HG03575 (cell line): ENCODE data around the gene TTLL13.
"Not testable (repeated sequence)": the region's sequence is repeated elsewhere in the genome, so short reads cannot be mapped to it uniquely, and the experiment has no call there.

ENCODE experiments used
- ATAC-seq: cut with Tn5 transposase; IDR thresholded peaks from one replicate; pipeline ENCODE4 v1.9.1; 2021; ENCODE audit not compliant: unreplicated experiment, insufficient number of reproducible peaks, low FRiP score; ENCODE audit errors: extremely low read depth

TTLL13 gene

DNA sequence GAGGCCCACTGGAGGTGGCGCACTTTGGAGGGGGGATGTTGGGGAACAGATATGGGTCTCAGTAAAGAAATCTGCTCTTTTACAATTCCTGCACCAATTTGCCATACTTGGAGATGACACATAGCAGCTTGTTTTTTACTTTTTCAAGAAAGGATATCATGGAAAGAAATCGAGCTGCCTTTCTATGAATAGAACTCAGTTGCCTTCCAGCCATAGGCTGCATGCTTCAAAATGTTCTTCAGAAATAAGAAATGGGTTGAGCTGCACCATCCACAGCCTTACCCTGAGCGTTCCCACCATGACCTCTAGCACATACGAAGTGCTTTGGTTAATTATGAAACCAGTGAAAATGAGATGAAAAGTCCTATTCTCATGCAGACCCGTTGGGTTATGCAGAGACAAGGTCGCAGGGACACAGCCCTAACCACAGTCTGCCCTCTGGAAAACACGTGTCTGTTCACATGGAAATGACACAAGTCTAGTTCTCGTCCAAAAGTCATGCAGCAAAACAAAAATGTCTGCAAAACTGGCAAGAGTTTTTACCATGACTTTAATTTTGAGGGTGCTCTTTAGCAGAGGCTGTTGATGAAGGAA, 52.4 kb downstream of the TTLL13 start:
- ATAC-seq = no peak

DNA sequence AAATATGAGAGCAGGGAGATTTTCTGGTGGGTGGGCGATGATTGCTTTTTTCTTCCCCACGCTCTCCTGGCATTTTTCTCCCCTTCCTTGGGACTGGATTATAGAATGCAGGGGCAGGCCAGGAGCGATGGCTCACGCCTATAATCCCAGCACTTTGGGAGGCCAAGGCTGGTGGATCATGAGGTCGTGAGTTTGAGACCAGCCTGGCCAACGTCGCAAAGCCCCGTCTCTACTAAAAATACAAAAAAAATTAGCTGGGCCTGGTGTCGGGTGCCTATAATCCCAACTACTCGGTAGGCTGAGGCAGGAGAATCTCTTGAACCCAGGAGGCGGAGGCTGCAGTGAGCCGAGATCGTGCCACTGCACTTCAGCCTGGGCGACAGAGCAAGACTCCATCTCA, 56.0 kb downstream of the TTLL13 start:
- not testable (repeated sequence) for ATAC-seq

- ATAC-seq = no peak
These were observed 56.6 kb downstream of the TTLL13 start for GRCh38 chr15:90305932-90306331.

DNA sequence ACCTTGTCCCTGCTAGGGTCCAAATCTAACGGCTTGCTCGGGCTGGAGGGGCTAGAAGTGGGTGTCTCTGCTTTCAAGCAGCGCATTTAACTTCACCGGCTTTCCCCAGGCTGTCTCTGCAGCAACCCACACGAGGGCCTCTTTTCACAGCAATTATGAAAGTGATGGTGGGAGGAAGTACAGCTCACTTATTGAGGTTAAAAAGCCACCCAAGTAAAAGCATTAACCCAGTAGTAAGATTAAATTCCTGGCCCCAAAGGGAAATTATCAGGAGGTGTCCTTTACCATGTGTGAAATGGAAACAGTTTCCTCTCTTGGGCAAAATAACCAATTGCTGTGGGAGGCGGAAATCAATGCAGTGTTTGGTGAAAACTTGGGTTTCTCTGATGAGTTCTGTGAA, 57.2 kb downstream of the TTLL13 start:
- ATAC-seq = no peak

DNA sequence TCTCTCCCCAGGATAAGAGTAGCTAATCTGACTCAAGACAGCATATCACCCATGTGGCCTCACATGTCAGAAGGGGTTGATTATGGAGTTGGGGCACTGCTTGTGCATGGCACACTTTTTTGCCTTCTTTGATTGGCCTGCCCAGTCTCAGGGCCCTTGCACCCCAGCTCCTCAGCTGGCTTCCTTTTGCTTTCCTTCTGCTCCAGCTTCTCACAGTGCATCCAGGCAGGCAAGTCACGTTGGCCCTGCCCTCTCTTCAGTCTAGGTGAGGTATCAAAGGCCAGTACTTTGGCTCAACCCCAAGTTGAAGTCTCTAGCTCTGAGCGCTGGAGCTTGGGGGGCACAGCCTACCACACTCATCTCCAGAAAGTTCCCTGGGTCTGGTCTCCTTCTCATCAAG, 58.3 kb downstream of the TTLL13 start:
- no peak for ATAC-seq

DNA sequence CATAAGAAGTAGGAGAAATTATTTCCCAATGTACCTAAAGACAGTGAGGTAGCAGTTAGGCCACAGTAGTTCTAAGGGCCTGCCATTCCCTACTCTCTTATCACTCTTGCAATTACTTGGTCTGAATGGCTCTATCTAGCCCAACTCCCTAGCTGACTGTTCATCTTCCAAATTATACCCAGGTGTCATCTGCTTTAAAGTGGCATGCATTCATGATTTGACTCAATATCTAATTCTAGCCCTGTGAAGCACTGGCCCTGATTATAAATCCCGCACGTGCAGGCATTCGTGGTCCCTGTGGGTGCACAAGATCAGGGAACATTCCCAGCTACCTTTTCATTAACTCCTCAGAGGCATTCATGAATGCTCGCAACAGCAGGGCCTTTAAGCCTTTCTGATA, 59.7 kb downstream of the TTLL13 start:
- no peak for ATAC-seq
